GM18499 (cell line): ENCODE results near the gene KPNA4.
"Not testable (repeated sequence)": the region's sequence is repeated elsewhere in the genome, so short reads cannot be mapped to it uniquely, and the experiment has no call there.

Experiments used
- ATAC-seq: cut with Tn5 transposase; IDR thresholded peaks from one replicate; pipeline ENCODE4 v1.9.1; 2021; ENCODE audit warnings: moderate number of reproducible peaks; ENCODE audit not compliant: insufficient read depth, unreplicated experiment

KPNA4 gene

GRCh38 chr3:160516391-160516790 lies 49.0 kb downstream of the KPNA4 start:
- ATAC-seq, result not testable (repeated sequence)

DNA sequence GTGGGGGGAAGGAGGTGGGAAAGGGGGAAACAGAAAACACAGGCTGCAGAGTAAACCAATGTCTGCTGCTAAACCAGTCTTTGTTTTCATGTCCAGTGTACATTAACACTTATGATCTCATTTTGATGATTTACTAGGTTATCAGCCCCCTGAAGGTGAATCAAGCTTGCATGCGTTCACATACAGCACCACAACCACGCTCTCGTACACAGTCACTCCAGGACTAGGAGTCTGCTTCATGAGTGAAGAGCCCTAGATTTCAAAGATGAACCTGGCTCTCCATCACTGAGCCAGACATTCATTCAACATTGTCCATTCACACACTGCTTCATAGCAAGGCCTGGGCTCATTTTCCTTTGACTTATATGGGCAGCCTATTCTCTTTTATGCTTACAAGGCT lies 64.0 kb downstream of the KPNA4 start:
- no peak for ATAC-seq

DNA sequence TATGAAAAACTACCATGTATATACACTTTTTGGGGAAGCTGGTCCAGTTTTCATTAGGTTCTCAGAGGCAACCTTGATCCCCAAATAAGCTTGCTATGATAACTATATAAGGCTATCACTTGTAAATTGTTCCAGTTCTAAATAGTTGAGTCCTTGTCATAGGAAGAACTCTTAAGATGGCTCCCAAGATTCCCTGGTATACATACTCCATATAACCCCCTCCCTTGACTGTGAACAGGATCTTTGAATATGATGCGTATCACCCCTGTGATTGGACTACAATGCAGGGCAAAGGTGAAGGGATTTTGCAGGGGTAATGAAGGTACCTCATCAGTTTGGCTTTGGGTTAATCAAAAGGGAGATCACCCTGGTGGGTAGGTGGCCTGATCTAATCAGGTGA lies 67.2 kb downstream of the KPNA4 start:
- no peak for ATAC-seq

GRCh38 chr3:160490166-160490565 lies 75.2 kb downstream of the KPNA4 start:
- no peak for ATAC-seq

GRCh38 chr3:160486459-160486869 lies 78.9 kb downstream of the KPNA4 start:
- ATAC-seq, result no peak

DNA sequence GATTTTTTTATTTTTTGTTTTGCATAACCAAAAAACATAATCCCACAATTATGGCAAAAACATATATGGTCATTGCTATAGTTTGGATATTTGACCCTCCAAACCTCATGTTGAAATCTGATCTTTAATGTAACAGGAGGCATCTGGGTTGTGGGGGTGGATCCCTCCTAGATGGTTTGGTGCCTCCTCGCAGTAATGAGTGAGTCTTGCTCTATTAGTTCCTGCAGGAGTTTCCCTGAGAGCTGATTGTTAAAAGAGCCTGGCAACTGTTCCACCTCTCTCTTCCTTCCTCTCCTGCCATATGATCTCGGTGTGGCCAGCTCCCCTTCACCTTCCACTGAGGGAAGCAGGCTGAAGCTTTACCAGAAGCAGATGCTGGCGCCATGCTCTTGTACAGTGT lies 82.6 kb downstream of the KPNA4 start:
- ATAC-seq, result no peak

GRCh38 chr3:160481856-160482255 lies 83.5 kb downstream of the KPNA4 start:
- no peak for ATAC-seq

GRCh38 chr3:160480931-160481330 lies 84.4 kb downstream of the KPNA4 start:
- no peak for ATAC-seq

DNA sequence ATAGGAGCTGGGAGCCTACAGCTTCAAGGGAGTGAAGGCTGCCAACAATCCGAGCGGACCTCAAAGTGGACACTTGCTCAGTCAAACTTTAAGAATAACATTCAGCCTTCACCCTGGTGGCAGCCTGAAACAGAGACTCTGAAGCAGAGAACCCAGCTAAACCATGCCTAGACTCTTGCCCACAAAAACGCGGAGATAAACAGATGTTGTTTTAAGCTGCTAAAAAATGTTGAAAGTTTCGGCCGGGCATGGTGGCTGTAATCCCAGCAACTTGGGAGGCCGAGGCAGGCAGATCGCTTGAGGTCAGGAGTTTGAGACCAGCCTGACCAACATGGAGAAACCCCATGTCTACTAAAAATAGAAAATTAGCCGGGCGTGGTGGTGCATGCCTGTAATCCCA lies 86.0 kb downstream of the KPNA4 start:
- no peak for ATAC-seq

GRCh38 chr3:160478338-160478737 lies 87.0 kb downstream of the KPNA4 start:
- no peak for ATAC-seq

DNA sequence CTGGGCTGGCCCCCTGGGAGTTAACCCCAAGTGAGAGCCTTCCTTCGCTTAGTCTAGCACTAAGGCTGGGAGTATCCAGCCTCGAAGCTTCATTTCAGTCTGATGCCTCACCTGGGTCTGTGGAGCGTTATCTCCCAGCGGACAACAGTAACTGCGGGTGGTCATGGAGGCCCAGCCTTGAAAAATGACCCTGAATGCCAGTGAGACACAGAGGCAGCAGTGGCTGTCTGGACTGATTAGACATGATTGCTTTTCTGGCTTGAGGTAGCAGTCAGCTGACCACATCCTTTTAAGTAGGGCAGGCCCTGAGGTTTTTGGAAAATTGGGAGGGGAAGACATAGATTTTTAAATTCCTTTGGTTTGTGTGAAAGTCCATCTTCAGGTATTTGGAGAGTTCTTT lies 87.6 kb downstream of the KPNA4 start:
- ATAC-seq, result no peak

- ATAC-seq, result no peak
Measured at GRCh38 chr3:160475884-160476283, 89.5 kb downstream of the KPNA4 start.

DNA sequence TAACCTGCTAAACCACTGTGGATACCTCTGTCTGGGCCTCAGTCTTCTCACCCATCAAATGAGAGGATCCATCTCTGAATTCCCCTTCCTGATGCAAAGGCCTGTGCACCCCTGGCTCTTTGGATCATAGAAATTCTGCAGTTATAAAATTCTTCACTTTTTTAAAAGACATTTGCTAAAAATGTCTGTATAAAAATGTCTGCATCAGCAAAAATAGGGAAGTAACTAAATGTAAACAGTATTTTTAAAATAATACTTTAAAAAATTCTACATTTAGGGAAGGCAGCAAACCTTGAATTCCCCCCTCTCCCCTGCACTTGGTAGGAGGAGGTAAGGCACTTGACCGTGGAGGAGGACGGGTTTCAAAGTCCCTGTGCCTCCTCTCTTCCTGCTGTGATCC lies 90.2 kb downstream of the KPNA4 start:
- no peak for ATAC-seq

DNA sequence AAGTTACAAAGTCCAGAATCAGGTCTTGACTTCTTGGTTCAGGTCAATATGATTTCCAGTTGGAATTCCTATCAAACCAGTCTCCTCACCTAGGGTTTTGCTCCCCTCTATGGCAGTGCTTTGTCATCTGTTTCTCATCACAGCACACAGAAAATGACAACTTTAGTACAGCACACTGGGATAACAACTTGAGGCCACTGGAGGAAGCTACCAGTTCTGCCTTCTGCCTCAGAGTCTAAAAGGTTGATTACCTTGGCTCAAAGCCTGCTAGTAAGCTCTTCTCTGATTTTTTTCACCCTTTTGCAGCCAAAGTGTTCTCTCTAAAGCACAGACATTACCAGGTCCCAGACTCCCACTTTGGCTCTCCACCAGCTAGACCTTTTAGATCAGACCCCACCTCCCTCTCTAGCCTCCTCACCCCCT lies 90.9 kb downstream of the KPNA4 start:
- no peak for ATAC-seq

DNA sequence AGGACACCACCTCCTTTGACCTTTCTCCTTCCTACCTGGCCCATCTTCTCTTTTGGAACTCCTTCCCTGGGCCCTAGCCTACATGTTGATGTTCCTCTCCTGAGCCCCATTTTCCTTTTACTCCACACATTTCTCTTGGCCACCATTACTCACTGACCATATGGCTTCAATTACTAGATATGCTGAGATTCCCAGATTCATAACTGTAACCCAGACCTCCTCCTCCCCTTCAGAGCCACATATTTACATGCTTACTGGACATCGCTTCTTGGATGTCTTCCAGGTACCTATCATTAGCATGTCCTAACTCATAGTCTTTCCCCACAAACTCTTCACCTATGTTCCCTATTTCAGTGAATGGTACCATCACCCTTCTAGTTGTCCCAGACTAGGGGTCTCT lies 91.4 kb downstream of the KPNA4 start:
- ATAC-seq, result no peak

DNA sequence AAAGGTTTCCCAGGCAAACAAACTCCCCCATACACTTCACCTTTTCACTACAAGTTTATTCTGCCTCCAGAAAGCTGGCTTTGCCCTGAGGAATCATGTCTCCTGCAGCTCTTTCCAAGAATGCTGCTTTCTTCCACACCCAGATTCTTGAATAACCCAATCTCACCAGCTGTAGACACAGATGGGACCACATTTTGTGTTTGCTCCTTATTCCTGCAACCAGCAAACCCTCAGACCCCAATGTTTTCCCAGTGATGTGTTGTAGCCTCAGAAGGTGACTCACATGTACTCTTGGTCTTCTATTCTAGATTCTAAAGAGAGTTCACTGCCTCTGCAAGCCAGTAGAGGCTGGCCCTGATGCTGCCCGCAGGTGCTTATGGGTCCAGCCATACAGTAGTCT lies 92.2 kb downstream of the KPNA4 start:
- no peak for ATAC-seq

GRCh38 chr3:160472344-160472743 lies 93.0 kb downstream of the KPNA4 start:
- ATAC-seq, result no peak

DNA sequence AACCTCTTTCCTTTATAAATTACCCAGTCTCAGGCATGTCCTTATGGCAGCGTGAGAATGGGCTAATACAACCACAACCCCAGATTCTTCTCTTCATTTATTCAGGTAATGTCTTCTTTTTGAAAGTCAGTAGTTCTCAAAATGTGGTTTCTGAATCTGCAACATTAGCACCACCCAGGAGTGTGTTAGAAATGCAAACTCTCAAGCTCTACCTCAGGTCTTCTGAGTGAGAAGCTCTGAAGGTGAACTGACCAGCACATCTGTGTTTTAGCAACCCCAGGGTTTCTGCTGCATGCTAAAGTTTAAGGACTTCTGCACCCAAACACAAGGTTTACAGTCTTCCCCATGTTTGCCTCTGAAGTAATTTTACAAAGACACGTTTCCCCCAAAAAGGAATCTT lies 93.5 kb downstream of the KPNA4 start:
- ATAC-seq, result no peak

GRCh38 chr3:160470181-160470580 lies 95.2 kb downstream of the KPNA4 start:
- ATAC-seq, result no peak

DNA sequence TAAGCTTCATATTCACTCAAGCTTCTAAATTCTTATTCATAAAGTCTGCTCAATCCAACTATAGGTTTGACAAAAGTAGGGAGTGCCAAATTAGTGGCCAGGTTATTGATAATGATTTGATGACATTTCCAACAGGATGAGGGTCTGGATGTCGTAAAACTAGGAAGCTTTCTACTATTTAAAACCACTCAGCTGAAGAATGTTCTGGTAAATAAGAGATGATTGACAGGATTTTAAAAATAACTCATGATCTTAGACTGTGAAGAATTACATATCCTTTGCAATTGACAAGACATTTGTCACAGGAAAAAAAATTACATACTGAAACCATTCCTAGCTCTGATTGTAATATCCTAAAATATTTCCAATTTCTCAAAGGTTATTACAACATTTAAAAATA lies 100.4 kb downstream of the KPNA4 start:
- ATAC-seq, result no peak

- ATAC-seq, result no peak
Measured at GRCh38 chr3:160464321-160464720, 101.0 kb downstream of the KPNA4 start.

- no peak for ATAC-seq
Measured at GRCh38 chr3:160460033-160460432, 105.3 kb downstream of the KPNA4 start.

DNA sequence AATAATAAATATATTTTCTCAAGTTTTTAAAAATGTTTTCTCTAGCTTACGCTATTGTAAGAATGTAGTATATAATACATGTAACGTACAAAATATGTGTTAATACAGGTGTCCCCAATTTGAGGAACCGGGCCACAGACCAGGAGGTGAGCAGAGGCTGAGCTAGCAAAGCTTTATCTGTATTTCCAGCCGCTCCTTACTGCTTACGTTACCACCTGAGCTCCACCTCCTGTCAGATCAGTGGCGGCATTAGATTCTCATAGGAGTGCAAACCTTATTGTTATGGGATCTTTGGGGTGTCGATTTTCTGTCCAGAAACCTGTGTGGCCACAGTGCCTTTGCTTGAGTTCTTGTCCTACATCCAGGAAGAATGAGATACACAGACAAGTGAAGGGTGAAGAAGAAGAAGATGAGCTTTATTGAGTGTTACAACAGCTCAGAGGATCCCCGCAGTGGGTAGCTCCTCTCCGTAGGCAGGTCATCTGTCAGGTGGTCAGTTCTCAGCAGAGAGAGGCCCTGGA lies 105.9 kb downstream of the KPNA4 start:
- no peak for ATAC-seq
